Measurements from ENCODE around the gene CLDN24.

DNA sequence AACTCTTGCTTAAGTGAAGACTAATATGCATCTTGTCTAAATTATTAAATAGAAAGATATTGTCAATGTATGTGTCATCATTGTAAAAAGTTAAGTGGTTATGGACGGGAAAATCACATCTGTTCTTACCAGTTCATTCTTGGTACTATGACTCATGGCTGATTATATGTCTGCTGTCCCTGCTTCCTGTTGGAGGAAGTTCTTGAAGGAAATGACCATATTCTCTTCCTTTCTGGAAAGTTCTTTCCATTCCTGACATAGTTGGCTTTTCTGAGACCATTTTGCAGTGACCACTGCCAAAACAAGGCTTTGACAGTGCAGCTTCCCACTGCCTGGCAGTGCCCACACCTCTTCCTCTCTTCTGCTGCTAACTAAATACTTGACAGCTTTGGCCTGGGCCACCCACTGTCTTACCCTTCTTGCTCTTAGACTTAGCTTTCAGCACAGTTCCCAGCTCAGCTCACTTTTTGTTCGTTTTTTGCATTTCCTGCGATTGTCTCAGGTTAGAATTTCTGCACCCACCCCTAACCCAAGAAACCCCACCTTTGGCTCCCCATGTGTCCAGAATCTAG is 13.2 kb upstream of the CLDN24 start:
- no peak for TF ChIP-seq POLR2A (IDR thresholded peaks at IDR 0.05)
- no peak for TF ChIP-seq POLR2AphosphoS5 (IDR thresholded peaks at IDR 0.05)

Data from upper lobe of left lung (tissue), 4 donors.